Adrenal gland (tissue), 5 donors: Measurements from ENCODE around the gene FNBP1.

Experiments used
- CTCF ChIP-seq, 6 experiments: fragments of 450-650 bp in 4 of 6; fragments of 200-600 bp in 2 of 6; sonication (generic) in 1 of 6; IDR thresholded peaks; 1 replicate in 5 of 6; 2 replicates in 1 of 6; pipeline versions ENCODE4 v1.5.1 to v1.8.0; 2016 to 2021; ENCODE audit warnings: antibody characterized with exemption in 6 of 6, mild to moderate bottlenecking in 2 of 6, moderate library complexity in 1 of 6
- POLR2A ChIP-seq, 2 donors: fragments of 450-650 bp; IDR thresholded peaks; one replicate each; pipeline ENCODE4 v1.6.1; 2017; ENCODE audit warnings: antibody characterized with exemption in 2 of 2, mild to moderate bottlenecking in 2 of 2, moderate library complexity in 1 of 2
- donor health status: DM: no; HTN: no; CAD: no.

GRCh38 chr9:129875181-129875611 is 167.8 kb downstream of the FNBP1 start:
- TF ChIP-seq CTCF (IDR thresholded peaks at IDR 0.05) (no peak), POLR2A (IDR thresholded peaks at IDR 0.05) (no peak)
